Activated CD4-positive, alpha-beta T cell treated with anti-CD3 and anti-CD28 coated beads, Interleukin-2, amount 50 U/mL, for 24 hours (primary cell): Measurements from ENCODE around the gene HEATR5A.
A peak's percentile ranks its signal among the peaks of the same experiment; 100 is the strongest.
"Not testable (repeated sequence)": the region's sequence is repeated elsewhere in the genome, so short reads cannot be mapped to it uniquely, and the experiment has no call there.

Experiments
- DNase-seq, 2 donors: peaks; one replicate each; pipeline ENCODE4 v3.0.0-alpha.2; 2020; ENCODE audit warnings: low read depth in 1 of 2, low spot score in 1 of 2

The HEATR5A gene

GRCh38 chr14:31420319-31421111 lies at the start of gene HEATR5A:
HEATR5A (minus strand) TSS chr14:31420550; CDS start chr14:31402975, 17,575 bp downstream.
- peak; percentile 77 to 81 for DNase-seq

GRCh38 chr14:31466554-31466953 lies 46.2 kb upstream of the HEATR5A start:
- no peak for DNase-seq

- no peak for DNase-seq
These were observed 44.8 kb upstream of the HEATR5A start for GRCh38 chr14:31465111-31465510.

- not testable (repeated sequence) for DNase-seq
These were observed 42.1 kb upstream of the HEATR5A start for GRCh38 chr14:31462450-31462849.

GRCh38 chr14:31461545-31461944 lies 41.2 kb upstream of the HEATR5A start:
- DNase-seq: no peak

- no peak for DNase-seq
These were observed 37.6 kb upstream of the HEATR5A start for GRCh38 chr14:31457665-31458659.

GRCh38 chr14:31456841-31457664 lies 36.7 kb upstream of the HEATR5A start, which contains the start of gene DTD2:
DTD2 (minus strand) TSS chr14:31457506; CDS start chr14:31457393, 113 bp downstream.
- peak; percentile 79 to 86 for DNase-seq

GRCh38 chr14:31449971-31450610 lies 29.7 kb upstream of the HEATR5A start:
- DNase-seq: no peak

GRCh38 chr14:31449136-31449535 lies 28.8 kb upstream of the HEATR5A start:
- no peak for DNase-seq

GRCh38 chr14:31445703-31446102 lies 25.4 kb upstream of the HEATR5A start:
- DNase-seq: no peak

GRCh38 chr14:31442284-31442683 lies 21.9 kb upstream of the HEATR5A start:
- DNase-seq: no peak

- no peak for DNase-seq
These were observed 21.1 kb upstream of the HEATR5A start for GRCh38 chr14:31441273-31442111.

GRCh38 chr14:31440280-31440679 lies 19.9 kb upstream of the HEATR5A start:
- no peak for DNase-seq

GRCh38 chr14:31439561-31439960 lies 19.2 kb upstream of the HEATR5A start:
- no peak for DNase-seq

GRCh38 chr14:31437045-31437691 lies 16.8 kb upstream of the HEATR5A start:
- not testable (repeated sequence) for DNase-seq

GRCh38 chr14:31435276-31435675 lies 14.9 kb upstream of the HEATR5A start:
- no peak for DNase-seq

- DNase-seq: no peak
These were observed 10.4 kb upstream of the HEATR5A start for GRCh38 chr14:31430634-31431264.

- DNase-seq: no peak
These were observed 9.4 kb upstream of the HEATR5A start for GRCh38 chr14:31429791-31430190.
